ENCODE measurements around the gene CPN2.

The CPN2 gene

DNA sequence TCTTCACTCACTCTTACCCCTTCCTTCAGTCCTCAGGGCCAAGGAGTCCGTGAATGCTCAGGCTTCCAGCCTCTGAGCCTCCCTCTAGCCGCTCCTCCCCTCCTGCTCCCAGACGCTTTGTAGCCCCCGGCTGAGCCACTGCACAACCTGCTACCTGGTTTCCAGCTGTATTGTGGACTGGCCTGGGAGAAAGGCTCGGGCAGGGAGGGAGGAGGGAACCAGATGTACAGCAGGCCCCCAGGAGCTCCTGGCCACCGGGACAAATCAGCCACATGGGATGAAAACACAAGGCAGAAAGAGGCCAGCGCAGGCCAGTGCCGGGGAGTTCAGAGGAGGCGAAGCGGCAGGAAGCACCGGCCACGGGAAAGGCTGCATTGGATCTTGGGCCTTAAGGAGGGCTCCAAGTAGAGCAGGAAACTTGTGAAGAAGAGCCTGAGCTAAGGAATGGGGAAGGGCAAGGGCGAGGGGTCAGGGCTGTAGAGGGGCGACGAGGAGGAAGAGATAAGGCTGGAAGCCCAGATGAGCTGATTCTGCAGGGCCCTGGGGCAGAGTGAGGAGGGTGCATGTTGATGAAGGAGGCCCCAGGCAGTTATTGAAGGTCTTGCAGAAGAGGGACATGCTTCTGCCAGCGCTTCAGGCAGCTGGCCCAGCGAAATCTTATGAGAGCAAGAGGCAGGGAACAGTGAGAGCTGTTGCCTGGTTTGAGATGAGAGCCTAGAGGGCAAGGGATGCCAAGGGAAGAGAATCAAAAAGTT lies 14.3 kb downstream of the CPN2 start:
- intact Hi-C loops (cut with DNase I): loop anchor here (10.0 kb wide), 1 partner anchor 258 kb away; no protein-coding TSS in a partner anchor
- DNase-seq: no peak

DNA sequence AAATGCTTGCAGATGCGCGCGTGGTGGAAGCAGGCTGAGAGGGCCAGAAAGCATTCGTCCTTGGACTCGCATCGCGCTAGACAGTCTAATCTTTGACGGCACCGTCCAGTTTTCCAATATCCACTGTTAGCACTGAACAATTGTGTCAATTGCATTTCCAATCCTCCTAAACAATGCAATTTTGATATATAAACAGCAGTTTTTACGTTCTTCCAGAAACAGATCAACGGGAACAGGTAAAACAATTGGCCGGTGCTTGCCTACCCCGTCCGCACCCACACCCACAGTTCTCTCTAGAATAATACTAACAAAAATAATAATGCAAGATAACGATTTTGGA lies 17.2 kb downstream of the CPN2 start:
- intact Hi-C loops (cut with DNase I): loop anchor here (2.0 to 10.0 kb wide), 2 partner anchors 71 to 261 kb away; no protein-coding TSS in a partner anchor
- DNase-seq: no peak

DNA sequence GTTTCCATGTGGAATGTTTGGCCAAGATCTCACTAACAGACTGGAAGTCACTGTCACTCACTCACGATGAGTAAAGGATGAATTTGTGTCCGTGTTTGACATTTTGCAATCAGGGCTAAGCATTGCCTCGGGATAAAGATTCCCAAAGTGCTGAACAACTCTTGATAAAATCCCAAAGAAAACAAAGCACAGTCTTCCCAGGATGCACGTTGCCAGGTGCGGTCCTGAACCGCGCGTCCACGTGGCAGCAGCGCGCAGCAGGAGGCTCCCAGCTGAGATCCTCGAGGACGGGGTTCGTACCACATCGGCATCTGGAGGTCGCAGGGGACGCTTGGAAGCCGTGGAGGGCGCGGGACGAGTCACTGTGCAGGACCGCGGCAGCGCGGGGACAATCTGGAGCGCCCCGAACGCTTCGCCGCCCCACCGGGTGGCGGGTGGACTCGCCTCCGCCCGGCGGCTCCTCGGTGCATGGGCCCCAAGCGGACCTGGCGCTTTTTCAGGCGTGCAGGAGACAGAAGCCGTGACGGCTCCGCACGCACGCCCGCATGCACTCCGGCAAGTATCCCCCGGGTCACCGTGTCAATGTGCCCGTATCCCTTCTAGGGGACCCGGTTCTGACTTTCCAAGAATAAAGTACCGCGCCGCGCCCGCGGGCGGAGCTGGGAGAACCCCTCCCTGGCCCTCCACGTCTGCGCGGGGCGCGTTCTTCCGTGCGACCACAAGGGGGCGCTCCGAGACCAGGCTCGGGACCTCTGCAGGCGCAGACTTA lies 17.7 kb downstream of the CPN2 start:
- DNase-seq: peak; percentile 80 to 96 (median 92)
- intact Hi-C loops (cut with DNase I): loop anchor here (2.0 to 10.0 kb wide), 2 partner anchors 71 to 261 kb away; no protein-coding TSS in a partner anchor

DNA sequence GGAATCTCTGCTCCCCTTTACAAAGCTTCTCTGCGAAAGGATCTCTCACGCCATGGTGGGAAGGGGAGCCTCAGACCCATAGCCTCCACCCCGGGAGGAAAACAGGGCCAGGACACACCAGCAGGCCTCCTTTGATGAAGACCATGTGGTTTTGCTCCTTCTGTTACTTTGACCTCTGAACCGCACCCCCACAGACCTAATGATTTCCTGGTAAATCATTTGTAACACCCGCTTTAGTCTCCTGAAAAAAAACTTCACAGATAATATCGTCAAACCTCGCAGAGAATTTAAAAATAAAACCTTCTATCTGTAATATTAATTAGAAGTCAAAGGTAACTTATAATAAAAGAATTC lies 18.3 kb downstream of the CPN2 start:
- intact Hi-C loops (cut with DNase I): loop anchor here (2.0 to 10.0 kb wide), 2 partner anchors 72 to 262 kb away; no protein-coding TSS in a partner anchor

DNA sequence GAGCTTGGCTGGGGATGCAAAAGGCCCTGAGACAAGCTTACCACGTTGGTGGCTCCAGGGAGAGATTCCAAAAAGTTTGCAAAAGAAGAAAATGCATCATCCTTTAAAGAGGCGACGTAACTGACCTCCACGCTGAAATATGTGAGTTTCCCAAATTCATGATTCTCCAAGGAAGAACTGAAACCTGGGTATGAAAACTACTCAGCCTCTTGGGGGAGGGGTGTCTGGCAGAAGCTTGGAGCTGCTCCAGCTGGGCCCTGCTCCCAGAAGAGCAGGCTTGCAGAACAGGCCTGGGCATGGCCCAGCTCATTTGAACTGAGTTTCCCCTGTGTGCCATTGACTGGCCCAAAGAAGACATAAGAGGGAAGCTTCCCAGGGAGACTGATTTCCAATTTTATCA lies 20.5 kb downstream of the CPN2 start:
- intact Hi-C loops (cut with DNase I): loop anchor here (10.0 kb wide), 1 partner anchor 264 kb away; no protein-coding TSS in a partner anchor
- DNase-seq: peak in 38 of 42 donors; percentile 24 to 78 (median 52)

More for the DNA sequence above, 18.3 kb downstream of the CPN2 start:
- no peak for DNase-seq

DNA sequence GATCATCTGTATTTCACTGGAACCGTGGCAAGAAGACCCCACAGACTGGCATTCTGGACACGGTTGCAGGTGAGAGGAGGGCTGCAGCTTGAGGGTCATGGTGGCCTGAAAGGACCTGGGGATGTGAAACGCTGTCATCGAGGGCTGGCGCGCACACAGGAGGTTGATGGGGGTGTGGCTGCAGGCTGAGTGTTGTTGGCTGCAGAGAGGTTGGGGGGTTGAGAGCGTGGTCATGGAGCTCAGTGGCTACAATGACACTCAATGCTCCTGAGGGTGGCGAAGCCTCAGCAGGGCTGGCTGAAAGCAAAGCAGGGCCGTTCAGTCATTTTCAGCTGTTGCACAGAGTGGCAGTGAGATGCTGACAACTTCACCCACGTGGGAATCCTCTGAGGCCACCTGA lies 21.0 kb downstream of the CPN2 start:
- DNase-seq: no peak

DNA sequence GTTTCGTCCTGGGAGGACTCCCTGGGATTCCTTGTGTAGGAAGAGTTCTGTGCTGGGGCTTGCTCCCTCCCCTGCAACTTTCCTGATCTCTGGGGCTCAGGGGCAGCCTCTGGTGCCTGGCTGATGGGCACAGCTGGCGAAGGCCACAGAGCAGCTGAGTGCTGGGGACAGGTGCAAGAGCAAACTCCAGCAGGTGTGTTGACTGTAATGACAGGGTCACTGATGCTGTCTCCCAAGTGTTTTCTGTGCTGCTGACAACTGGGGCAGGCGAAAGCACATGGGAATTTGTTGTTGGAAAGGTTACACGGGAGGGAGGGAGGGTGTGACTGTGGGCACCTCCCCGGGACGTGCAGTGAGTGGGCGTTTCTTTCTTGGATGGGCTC lies 21.6 kb downstream of the CPN2 start:
- DNase-seq: no peak
- intact Hi-C loops (cut with DNase I): no loop called here

More for the DNA sequence above, 21.0 kb downstream of the CPN2 start:
- intact Hi-C loops (cut with DNase I): loop anchor here (10.0 kb wide), 1 partner anchor 265 kb away; no protein-coding TSS in a partner anchor

DNA sequence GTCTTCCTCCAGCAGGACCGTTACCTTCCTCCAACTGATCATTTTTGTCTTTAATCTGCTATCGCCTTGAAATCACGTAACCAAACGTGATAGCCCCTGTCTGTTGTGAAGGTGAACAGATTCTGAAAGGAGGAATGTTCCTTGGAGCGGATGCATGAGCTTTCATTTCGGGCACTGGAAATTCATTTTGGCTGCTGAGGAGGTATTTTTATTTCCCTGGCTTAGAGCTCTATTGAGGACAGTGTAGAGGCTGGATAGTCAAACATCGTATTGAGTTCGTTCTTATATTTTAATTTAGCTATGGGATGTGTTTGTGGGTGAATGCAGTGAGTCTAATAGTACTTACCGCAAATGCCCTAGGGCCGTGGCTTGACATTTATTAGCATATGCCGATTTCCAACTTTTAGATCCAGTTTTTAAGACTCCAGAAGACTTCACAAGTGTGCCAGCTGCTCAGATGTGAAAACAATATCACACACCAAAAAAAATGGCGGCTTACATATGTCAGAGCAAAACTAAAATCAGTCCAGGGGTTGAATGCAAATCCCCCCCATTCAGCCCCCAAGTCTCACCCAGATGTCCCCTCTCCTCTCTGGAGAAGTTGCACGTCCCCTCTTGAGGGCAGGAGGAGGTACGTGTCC lies 22.1 kb downstream of the CPN2 start:
- intact Hi-C loops (cut with DNase I): no loop called here

DNA sequence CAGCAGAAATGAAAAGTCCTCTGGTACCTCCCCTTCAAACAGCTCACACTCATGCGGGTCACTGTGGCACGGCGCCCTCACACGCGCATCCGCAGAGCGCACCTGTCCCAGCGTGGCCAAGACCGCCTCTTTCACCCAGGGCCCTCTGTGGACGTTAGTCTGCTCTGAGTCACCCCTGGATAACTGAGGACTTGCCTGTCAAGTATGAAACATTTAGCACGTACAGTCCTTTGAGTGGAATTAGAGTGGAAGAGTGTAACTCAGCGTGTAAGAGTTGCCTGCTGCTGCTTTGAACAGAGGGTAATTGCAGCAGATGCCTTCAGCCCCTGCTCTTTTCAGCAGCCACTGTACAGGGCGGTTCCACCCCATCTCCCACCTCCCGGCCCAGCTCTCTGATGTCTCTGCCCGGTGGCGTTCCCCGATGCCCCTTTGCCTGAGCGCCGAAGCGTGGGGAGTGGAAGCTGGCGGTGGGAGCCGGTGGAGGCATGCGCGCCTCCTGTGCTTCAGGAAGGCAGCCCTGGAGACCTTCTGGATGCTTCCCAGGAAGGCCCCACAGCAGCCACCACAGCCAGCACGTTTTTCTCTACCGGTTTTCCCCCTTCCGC lies 23.0 kb downstream of the CPN2 start:
- no peak for DNase-seq
- intact Hi-C loops (cut with DNase I): no loop called here

More for the DNA sequence above, 22.1 kb downstream of the CPN2 start:
- no peak for DNase-seq

DNA sequence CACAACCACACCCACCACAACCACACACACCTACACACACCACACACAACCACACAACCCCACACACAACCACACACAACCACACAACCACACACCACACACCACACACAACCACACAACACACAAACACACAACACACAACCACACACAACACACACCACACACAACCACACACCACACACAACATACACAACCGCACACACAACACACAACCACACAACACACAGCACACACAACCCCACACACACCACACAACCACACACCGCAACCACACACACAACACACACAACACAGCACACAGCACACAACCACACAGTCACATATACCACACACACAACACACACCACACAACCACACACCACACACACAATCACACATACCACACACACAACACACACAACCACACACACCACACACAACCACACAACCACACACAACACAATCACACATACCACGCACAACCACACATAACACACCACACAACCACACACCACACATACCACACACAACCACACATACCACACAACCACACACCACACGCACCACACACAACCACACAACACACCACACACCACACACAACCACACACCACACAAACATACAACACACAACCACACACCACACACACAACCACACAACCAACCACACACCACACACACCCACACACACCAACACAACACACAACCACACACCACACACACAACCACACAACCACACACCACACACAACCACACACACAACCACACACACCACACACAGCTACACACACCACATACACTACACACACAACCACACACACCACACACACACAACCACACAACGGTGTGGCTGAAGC lies 23.7 kb downstream of the CPN2 start:
- intact Hi-C loops (cut with DNase I): no loop called here
- DNase-seq: no peak

DNA sequence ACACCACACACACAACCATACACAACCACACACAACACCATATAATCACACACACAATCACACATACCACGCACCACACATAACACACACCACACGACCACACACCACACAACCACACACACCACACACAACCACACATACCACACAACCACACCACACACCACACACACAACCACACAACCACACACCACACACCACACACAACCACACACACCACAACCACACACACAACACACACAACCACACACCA lies 24.2 kb downstream of the CPN2 start:
- intact Hi-C loops (cut with DNase I): no loop called here
- DNase-seq: no peak

DNA sequence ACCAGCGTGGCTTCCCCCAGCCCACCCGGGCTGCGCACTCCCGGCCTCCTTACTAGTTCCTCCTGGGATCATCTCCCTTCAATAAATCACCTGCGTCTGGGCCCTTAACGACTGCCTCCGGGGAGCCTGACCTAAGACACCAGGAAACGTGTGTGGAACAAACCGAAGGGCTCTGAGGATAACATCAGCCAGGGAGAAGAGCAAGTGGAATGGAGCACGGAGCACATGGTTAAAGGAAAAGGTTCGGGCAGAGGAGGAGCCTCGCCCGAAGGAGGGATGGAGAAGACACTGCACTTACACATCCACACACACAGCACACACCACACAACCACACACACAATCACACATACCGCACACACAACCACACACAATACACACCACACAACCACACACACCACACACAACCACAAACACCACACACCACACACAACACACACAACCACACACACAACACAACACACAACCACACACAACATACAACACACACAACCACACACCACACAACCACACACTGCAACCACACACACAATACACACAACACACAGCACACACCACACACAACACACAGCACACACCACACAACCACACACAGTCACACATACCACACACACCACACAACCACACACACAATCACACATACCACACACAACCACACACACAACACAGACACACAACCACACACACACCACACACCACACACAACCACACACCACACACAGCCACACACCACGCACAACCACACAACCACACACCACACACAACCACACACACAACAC lies 24.7 kb downstream of the CPN2 start:
- intact Hi-C loops (cut with DNase I): no loop called here
- no peak for DNase-seq

DNA sequence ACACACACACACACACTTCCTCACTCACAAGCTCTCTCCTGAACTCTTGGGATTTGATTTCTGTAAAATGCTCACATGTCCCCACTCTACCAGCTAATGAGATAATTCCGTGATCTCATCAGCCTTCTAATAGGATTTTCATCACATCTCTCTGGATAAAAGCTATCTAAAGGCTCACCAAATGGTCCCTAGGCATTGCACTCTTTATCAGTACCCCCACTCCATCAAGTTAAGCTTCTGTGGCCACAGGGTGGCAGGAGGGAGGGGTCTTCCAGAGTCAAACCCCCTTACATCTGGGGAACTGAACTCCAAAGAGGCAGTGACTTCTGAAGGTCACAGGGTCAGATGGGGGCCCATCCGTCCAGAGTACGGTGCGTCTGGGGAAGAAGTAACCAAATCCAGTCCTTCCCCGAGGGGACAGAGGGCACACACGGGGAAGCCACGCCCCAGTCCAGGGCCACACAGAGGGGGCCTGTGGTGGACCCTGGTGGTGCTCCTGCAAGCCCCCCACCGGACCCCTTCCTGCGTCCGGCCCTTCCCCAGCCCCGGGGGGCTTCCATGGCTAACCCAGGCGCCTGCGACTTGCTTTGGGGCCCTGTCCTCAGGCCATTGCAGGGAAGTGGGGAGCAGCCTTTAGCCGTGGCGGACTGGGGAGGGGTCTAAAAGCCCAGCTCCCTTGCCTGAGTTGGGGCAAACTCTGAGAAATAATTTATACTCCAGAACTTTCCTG lies 25.5 kb downstream of the CPN2 start:
- no peak for DNase-seq
- intact Hi-C loops (cut with DNase I): no loop called here

DNA sequence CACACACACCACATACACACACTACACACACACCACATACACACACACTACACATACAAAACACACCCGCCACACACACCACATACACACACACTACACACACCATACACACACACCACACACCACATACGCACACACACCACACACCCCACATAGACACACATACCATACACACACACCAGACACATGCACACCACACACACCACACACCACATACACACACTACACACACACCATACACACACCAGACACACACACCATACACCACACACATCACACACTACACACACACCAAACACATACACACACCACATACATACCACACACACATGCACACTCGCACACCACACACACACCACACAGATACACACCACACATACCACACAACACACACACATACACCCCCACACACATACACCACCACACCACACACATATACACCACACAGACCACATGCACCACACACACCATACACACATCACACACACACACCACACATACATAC lies 26.3 kb downstream of the CPN2 start:
- no peak for DNase-seq
- intact Hi-C loops (cut with DNase I): no loop called here

DNA sequence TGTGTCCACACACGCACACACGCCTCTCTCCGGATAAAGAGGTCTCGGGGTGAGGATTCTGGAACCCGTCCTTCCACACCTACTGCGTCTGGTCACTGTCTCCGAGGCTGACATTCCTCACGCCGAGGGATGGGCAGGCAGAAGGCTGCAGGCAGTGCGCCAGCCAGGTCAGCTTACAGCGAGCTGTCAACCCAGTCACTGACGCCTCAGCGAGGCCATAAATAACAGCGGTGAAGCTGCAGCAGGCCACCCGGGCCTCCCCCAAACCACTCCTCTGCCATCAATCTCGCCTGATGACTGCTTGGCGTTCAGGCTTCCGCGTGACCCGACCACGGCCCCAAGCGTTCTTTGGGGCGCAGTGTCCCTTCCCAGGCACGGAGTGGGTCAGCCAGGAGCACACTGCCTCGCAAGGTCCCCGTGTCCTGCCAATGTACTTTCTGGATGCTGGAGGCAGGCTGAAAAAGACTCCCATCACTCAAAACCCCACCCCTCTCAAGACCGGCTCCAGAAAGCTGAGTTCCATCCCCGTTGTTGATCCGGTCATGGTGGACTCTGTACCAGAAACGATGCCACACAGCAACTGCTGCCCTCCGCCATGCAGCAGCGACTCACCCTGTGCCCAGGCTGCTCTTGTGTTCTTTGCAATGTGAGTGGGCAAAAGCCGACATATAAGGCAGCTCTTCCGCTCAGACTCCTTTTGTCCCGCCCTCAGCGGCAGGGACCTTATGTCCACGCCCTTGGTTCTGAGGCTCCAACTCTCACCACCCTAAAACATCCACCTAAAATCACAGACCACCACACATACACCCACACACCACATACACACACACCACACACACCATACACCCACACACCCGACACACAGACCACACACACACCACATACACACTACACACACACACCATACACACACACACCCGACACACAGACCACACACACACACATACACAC lies 27.1 kb downstream of the CPN2 start:
- DNase-seq: no peak

DNA sequence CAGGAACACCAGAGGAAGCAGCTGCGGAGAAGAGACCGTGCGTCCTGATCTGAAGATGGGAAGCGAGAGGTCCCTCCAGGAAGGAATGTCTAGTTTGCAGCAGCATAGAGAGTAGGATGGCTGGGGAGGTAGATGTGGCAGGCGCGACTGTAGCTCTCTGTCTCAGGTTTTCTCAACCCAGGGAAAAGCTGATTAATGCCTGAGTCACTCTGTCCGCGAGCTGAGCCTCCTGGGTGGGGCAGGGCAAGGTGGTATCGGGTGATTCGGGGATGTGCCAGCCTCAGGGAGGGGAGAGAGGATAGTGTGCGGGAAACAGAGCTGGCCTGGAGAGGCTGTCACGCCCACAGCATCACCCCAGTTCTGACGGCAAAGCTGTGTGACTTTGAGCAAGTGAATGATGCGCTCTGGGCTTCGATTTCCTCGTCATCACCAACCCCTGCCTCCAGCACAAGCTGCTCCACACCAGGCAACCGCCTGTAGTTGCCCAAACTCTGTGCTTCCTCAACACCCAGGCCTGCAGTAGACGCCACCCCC lies 28.4 kb downstream of the CPN2 start:
- intact Hi-C loops (cut with DNase I): no loop called here
- no peak for DNase-seq

More for the DNA sequence above, 27.1 kb downstream of the CPN2 start:
- intact Hi-C loops (cut with DNase I): no loop called here
